MG63 (cell line): ENCODE results near the gene VMP1. TPM values are rescaled to one million over a fixed set of nuclear protein-coding genes. Genes with fewer than 3 reads are reported as not detected.
A peak's percentile ranks its signal among the peaks of the same experiment; 100 is the strongest.
"Not testable (repeated sequence)": the region's sequence is repeated elsewhere in the genome, so short reads cannot be mapped to it uniquely, and the experiment has no call there.

Source experiments
- DNase-seq: peaks from one replicate; pipeline ENCODE4 v3.0.0-alpha.2; 2020
- H3K27me3 ChIP-seq: fragments of 250-450 bp; sonication (Bioruptor Pico); 2 replicates; pipeline ENCODE4 v1.5.1; 2020; ENCODE audit warnings: mild to moderate bottlenecking, moderate library complexity
- H3K36me3 ChIP-seq: fragments of 250-450 bp; sonication (Bioruptor Pico); 2 replicates; pipeline ENCODE4 v1.5.1; 2020; ENCODE audit warnings: mild to moderate bottlenecking, moderate library complexity
- H3K4me3 ChIP-seq: fragments of 250-450 bp; sonication (Bioruptor Pico); 2 replicates; pipeline ENCODE4 v1.5.1; 2020; ENCODE audit warnings: mild to moderate bottlenecking, moderate library complexity
- H3K9me3 ChIP-seq: fragments of 250-450 bp; sonication (Bioruptor Pico); 2 replicates; pipeline ENCODE4 v1.5.1; 2020; ENCODE audit warnings: mild to moderate bottlenecking, moderate library complexity
- total RNA-seq: library from RNA; depleted of rRNA; stranded (reverse); fragments of >200 nt; shearing (Covaris generic); gene quantifications from 2 replicates; pipeline ENCODE4 v1.2.3, GENCODE V29; 2014; ENCODE audit warnings: low replicate concordance

Gene VMP1
- total RNA-seq, 1 experiment from 2014 or later, result 161 TPM

DNA sequence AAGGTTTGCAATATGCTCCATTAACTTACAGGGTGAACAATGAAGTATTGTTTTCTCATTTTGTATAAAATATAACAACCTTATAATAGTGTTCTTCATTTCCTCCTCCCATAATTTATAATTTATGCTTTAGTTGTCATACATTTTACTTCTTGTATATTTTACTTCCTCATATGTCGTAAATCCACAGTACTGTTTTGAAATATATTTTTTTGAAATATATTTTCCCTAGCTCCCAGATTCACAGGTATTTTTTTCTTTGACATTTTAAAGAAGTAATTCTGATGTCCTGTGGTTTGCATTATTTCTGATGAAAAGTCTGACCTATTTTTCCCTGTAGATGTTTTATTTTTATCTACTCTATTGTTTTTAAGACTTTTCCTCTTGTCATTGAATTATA, 52.7 kb downstream of the VMP1 start:
- no peak for DNase-seq
- Histone ChIP-seq H3K27me3 (no peaks in the 10 kb centered on the region), H3K9me3 (peaks cover 6% of the 10 kb centered on the region; the same call in 1 of the 2 replicates), H3K36me3 (peaks cover 29% of the 10 kb centered on the region), H3K4me3 (no peak overlapping the region)

DNA sequence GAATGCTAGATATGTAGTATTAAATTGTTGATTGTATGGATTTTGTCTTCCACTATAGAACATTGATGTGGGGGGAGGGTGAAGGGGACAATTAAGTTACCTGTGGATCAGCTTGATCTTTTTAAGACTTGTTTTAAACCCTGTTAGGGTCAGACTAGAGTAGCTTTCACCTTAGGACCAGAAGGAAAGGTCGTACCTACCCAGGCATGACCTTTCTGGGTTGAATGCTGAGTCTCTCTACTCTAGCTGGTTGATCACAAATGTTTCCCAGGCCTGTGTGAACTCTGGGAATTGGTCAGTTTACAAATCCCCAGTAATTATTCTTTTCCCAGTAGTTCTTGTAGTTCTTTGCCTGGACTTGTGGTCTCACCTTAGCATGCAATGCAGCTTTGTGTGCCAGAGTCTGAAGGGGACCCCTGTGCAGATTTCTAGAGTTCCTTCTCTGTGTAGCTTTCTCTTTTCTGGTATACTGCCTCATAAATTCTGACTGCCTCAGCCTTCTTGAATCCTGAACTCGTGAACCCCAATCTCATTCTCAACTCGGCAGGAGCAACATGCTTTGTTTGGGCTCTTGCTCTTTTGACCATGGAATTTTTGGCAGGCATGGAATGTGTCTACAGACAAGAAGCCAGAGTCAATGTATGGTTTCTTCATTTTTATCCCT, 54.1 kb downstream of the VMP1 start:
- Histone ChIP-seq H3K27me3 (no peaks in the 10 kb centered on the region), H3K9me3 (peaks cover 6% of the 10 kb centered on the region; the same call in 1 of the 2 replicates), H3K36me3 (peaks cover 34% of the 10 kb centered on the region), H3K4me3 (peak overlapping the region; percentile 11)
- DNase-seq, result peak; percentile 50

DNA sequence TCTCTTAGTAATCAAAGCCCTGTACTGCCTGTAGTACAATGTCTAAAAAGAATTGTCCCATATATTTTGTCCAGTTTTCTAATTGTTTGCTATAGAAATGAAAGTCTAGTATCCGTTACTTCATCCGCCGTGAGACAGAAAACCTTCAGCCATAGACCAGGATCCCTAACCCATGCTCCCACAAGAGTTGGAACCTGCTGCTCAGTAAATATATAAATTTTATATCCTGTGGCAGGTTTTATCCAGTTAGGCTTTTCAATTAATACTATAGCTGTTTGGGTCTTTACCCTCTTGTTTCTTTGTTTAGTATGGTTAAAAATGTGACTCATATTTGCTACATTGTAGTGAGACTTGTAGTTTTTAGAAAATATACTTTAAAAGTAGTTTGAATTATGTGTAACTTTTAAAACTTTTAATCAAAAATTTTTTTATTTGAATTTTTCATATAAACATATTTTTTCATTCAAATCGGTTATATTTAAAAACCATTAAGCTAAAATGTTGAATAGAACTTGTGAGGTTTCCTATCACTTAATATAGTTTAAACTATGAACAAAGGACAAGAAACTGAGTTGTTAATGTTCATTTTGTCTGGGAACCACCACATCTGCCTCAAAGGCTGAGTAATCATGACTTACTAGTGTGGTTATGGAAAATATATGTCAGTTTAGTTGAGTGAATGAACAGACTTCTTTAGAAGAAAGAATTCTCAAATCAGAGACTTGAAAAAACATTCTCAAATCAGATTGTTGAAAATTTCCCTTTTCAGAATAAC, 54.8 kb downstream of the VMP1 start:
- Histone ChIP-seq H3K36me3 (peaks cover 34% of the 10 kb centered on the region), H3K9me3 (peaks cover 6% of the 10 kb centered on the region; the same call in 1 of the 2 replicates), H3K27me3 (no peaks in the 10 kb centered on the region), H3K4me3 (peak overlapping the region; percentile 11)
- no peak for DNase-seq

DNA sequence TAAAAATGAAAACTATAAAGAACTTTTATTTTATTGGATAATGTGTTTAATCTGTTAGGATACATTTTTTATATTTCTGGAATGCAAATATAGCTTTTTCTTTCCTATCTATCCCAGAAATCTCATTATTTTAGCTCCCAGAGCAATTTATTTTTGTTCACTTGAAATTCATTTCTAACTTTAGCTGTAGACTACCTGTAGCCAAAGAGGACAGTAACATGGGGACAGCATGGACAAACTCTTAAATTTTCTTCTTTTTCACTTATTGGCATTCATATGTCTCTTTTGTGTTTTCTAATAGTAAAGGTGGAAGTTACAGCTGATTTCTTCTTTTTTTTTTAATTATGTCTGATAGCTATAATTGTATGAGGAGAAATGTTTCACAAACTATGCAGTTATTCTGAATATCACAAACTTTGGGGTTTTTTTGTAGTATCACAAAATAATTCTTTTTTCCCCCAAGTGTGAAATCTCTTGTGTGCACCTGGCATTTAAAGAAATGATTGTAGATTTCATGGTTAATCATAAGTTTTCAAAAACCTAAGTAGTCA, 55.4 kb downstream of the VMP1 start:
- Histone ChIP-seq H3K36me3 (peaks cover 34% of the 10 kb centered on the region), H3K4me3 (no peak overlapping the region), H3K27me3 (no peaks in the 10 kb centered on the region), H3K9me3 (peaks cover 6% of the 10 kb centered on the region; the same call in 1 of the 2 replicates)
- DNase-seq, result no peak

DNA sequence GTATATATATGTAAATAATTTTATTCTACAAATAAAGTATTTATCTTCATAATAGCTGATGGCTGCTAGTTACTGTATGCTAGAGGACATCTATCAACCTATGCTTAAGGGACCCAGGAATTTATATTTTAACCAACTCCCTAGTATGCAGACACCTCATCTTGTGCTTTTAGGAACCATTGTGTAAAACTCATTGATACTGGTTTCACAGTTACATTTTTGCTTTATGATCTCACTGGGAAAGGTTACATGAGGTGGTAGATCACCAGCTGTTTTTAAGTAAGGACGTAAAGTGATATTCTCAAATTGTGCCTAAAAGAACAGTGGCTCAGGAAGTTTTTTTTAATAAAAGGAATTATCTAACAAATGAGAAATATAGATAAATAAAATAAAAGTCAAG, 56.4 kb downstream of the VMP1 start:
- no peak overlapping the region for H3K4me3 ChIP-seq
- H3K9me3 ChIP-seq, result peaks cover 6% of the 10 kb centered on the region; the same call in 1 of the 2 replicates
- H3K36me3 ChIP-seq, result peaks cover 34% of the 10 kb centered on the region
- no peaks in the 10 kb centered on the region for H3K27me3 ChIP-seq
- DNase-seq, result no peak

DNA sequence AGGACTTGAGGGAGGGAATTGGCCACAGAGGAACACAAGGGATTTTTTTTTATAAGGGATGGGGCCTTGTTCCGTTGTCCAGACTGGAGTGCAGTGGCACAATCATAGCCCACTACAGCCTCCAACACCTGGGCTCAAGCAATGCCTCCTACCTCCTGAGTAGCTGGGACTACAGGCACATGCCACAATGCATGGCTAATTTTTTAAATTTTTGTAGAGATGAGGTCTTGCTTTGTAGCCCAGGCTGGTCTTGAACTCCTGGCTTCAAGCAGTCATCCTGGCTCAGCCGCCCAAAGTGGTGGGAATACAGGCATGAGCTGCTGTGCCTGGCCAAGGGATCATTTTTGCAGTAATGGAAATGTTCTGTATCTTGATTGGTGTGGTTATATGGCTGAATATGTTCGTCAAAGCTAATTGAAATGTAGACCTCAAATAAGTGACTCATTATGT, 56.9 kb downstream of the VMP1 start:
- H3K27me3 ChIP-seq, result no peaks in the 10 kb centered on the region
- H3K4me3 ChIP-seq, result no peak overlapping the region
- H3K9me3 ChIP-seq, result peaks cover 3% of the 10 kb centered on the region; the same call in 1 of the 2 replicates
- no peak for DNase-seq
- H3K36me3 ChIP-seq, result peaks cover 30% of the 10 kb centered on the region

DNA sequence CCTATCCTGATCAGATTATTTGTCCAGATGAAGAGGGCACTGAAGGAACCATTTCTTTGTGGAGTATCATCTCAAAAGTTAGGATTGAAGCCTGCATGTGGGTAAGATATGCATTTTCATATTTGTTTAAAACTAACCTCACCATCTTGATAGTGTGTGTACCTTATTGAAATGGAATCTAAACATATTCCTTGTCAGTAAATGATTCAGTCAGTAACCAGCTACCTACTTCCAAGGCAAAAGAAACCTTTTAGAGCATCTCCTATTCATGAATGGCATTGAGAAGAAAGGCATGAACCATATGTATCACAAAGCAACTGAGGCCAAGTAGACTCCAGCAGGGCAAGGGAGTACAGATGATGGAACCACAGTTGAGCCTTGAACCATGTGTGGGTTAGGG, 57.6 kb downstream of the VMP1 start:
- H3K36me3 ChIP-seq, result peaks cover 27% of the 10 kb centered on the region
- H3K4me3 ChIP-seq, result no peak overlapping the region
- H3K9me3 ChIP-seq, result no peaks in the 10 kb centered on the region
- DNase-seq, result no peak
- no peaks in the 10 kb centered on the region for H3K27me3 ChIP-seq

DNA sequence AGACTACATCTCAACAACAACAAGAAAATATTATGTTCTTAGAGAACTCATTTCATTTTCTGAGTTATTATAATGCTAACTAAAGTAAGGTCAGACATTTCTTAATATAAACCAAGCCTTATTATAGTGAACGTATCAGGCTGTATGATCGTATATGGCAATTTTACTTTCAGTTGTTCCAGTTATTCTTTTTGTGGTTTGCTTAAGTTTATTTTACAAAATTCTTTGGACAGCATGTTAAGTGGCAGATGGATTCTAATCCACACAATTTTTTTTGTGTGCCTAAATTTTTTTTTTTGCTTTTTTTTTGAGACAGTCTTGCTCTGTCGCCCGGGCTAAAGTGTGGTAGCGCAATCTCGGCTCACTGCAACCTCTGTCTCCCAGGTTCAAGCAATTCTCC, 59.0 kb downstream of the VMP1 start:
- DNase-seq, result no peak
- peak overlapping the region; percentile 20 for H3K4me3 ChIP-seq
- H3K36me3 ChIP-seq, result peaks cover 16% of the 10 kb centered on the region
- no peaks in the 10 kb centered on the region for H3K27me3 ChIP-seq
- no peaks in the 10 kb centered on the region for H3K9me3 ChIP-seq

DNA sequence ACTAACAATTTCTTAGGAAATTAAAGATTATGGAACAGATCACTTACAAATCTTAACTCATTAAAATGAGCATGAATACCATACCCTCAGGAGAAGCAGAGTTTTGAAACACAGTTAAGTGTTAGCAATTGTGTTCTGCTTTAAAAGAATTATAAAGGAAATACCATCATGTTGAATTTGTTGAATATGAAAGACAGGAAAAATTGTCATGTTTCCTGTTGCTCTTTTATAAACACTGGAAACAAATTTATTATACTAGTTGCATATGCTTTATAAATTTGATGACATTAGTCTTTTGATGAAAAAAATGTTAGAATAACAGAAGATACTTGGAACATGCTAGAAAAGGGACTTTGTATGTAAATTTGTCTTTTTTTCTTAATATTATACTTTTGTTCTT, 59.7 kb downstream of the VMP1 start:
- Histone ChIP-seq H3K4me3 (no peak overlapping the region), H3K9me3 (no peaks in the 10 kb centered on the region), H3K27me3 (no peaks in the 10 kb centered on the region), H3K36me3 (peaks cover 18% of the 10 kb centered on the region)
- no peak for DNase-seq

DNA sequence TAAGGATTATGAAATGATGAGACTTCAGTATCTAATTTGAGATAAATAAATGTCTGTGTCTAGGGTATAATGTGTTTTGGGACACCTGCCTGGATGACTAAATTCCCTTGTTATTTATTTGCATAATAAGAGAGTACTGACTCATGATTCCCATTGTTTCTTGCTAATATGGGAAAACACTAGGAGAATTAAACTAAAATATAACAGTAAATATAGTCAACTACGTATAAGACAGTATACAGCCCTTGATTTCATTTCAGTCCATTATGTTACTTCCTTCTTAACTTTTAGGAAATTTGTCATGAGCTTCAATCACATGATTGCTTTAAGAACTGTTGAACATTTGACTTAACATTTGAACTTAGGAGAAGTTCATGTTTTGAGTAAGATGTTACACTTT, 62.4 kb downstream of the VMP1 start:
- no peak for DNase-seq
- Histone ChIP-seq H3K9me3 (no peaks in the 10 kb centered on the region), H3K4me3 (no peak overlapping the region), H3K27me3 (no peaks in the 10 kb centered on the region), H3K36me3 (peaks cover 27% of the 10 kb centered on the region)

DNA sequence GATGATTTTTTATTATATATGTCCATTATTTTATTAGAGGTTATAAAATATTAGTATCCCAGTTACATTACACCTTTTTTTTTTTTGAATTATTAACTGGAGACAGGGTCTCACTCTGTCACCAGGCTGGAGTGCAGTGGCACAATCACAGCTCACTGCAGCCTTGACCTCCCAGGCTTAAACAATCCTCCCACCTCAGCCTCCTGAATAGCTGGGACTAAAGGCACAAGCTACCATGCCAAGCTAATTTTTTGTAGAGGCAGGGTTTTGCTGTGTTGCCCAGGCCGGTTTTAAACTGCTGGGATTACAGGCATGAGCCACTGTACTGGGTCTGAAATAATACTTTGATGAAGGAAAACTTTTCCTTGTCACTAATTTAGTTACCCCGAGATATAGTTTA, 63.6 kb downstream of the VMP1 start:
- DNase-seq, result no peak
- H3K36me3 ChIP-seq, result peaks cover 31% of the 10 kb centered on the region
- H3K4me3 ChIP-seq, result no peak overlapping the region
- no peaks in the 10 kb centered on the region for H3K27me3 ChIP-seq
- H3K9me3 ChIP-seq, result no peaks in the 10 kb centered on the region

DNA sequence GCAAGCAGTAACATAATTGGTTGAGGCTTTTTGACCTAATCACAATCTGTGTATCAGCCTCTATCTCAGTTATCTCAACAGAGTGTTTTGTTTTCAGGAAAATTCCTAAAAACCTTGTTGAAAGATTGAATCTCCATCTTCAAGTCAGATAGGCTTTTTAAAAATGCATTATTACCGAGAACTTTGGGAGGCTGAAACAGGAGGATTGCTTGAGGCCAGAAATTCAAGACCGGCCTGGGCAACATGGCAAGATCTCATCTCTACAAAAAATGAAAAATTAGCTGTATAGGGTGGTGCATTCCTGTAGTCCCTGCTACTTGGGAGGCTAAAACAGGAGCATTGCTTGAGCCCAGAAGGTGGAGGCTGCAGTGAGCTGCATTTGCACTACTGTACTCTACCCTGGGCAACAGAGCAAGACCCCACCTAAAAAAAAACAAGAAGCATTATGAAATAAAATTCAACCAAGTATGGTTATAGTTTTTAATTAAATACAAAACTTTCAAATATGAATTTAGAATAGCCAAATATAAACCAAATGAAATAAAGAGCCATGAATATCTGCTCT, 68.4 kb downstream of the VMP1 start:
- Histone ChIP-seq H3K36me3 (peaks cover 47% of the 10 kb centered on the region), H3K9me3 (no peaks in the 10 kb centered on the region), H3K27me3 (no peaks in the 10 kb centered on the region), H3K4me3 (no peak overlapping the region)
- no peak for DNase-seq

DNA sequence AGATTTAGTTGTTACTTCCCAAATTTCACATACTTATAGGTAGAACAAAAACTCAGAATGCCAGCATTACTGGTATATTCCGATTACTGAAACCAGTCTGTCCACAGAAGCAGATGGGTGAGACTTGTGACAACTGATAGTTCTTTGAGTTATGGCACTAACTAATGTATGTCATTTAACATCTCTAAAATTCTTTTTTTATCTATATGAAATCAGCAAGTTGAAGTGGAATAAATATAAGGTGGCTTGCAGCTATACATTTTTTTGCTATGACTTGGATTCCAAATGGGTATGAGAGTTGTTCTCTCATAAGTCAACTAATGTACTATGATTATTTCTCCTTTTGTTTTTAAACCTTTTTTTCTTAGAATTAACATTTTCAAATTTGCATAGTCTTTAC, 69.1 kb downstream of the VMP1 start:
- Histone ChIP-seq H3K9me3 (no peaks in the 10 kb centered on the region), H3K27me3 (no peaks in the 10 kb centered on the region), H3K36me3 (peaks cover 47% of the 10 kb centered on the region), H3K4me3 (no peak overlapping the region)
- no peak for DNase-seq

DNA sequence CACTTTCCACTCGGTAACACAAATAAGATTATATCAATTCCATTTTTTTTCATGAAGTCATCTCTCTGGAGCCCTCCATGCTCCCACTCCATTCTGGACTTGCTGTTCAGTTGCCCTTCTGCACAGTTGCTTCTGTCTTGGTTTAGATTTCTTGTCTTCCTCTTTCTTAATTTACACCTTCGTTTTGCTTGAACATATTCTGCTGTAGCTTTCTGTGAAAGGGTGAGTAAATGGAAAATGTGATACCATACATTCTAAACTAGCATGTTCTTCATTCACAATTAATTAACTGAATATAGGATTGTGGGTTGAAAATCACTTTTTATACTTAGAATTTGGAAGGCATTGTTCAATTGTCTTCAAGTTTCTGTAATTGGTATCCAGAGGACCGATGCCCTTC, 69.6 kb downstream of the VMP1 start:
- H3K27me3 ChIP-seq, result no peaks in the 10 kb centered on the region
- peaks cover 46% of the 10 kb centered on the region for H3K36me3 ChIP-seq
- no peaks in the 10 kb centered on the region for H3K9me3 ChIP-seq
- no peak for DNase-seq
- H3K4me3 ChIP-seq, result no peak overlapping the region

DNA sequence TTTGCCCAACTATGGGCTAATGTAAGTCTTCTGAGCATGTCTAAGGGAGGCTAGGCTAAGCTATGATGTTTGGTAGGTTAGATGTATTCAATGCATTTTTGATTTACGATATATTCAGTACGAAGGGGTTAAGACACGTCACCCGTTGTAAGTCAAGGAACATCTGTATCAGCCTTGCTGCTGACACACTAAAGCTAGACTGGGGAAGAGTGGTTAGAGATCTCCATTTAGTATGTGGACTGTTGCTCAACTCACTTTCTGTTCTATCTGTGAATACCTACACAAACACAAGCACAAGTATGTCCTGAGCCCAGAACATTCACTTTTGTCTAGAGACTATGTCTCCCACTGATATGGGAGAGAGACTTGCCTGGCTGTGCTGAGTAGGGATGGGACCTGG, 71.5 kb downstream of the VMP1 start:
- Histone ChIP-seq H3K27me3 (no peaks in the 10 kb centered on the region), H3K9me3 (no peaks in the 10 kb centered on the region), H3K36me3 (peaks cover 43% of the 10 kb centered on the region), H3K4me3 (no peak overlapping the region)
- no peak for DNase-seq

DNA sequence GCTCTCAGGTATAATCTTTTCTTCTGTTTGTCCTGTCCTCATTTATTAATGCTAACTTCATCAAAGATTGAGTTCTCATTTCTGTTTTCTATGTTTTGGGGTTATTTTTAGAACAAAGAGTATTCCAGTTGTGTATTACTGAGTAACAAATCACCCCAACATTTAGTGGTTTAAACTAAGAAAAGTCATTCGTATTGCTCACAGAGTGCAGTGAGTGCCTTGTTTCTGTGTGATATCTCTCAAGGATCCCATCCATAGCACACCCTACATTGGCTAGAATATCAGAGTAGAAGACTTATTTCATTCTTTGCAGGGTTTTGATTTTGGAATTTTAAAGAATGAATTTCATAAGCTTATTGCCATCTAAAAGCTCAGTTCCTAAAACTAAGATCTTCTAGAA, 72.1 kb downstream of the VMP1 start:
- peaks cover 39% of the 10 kb centered on the region for H3K36me3 ChIP-seq

DNA sequence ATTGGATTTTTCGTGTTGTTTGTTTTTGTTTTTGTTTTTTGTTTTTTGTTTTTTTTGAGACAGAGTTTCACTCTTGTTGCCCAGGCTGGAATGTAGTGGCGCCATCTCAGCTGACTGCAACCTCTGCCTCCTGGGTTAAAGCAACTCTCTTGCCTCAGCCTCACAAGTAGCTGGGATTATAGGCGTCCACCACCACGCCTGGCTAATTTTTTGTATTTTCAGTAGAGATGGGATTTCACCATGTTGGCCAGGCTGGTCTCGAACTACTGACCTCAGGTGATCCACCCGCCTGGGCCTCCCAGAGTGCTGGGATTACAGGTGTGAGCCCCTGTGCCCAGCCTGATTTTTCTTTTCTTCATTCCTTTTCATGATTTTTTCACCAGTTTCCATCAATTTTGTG, 73.1 kb downstream of the VMP1 start:
- DNase-seq, H3K4me3 ChIP-seq, H3K9me3 ChIP-seq, H3K27me3 ChIP-seq: not testable (repeated sequence)
- peaks cover 28% of the 10 kb centered on the region for H3K36me3 ChIP-seq

More for the DNA sequence above, 72.1 kb downstream of the VMP1 start:
- Histone ChIP-seq H3K4me3 (no peak overlapping the region), H3K27me3 (no peaks in the 10 kb centered on the region), H3K9me3 (no peaks in the 10 kb centered on the region)
- DNase-seq, result no peak
